Activated B cell treated with CpG ODN at 0.5 μM for 24 hours (primary cell): ENCODE measurements around the gene GCNA. TPM values are rescaled to one million over a fixed set of nuclear protein-coding genes. Genes with fewer than 3 reads are reported as not detected.

Experiments used
- ATAC-seq: fragments of 200-7000 bp; cut with Tn5 transposase; one replicate; pipeline ENCODE4 v1.10.0; 2021; ENCODE audit warnings: low read depth, mild to moderate bottlenecking, moderate library complexity
- CTCF ChIA-PET: fragments of 350-600 bp; sonication (Branson Sonifier 250); formaldehyde crosslinking; loops from one replicate; lab custom pipeline; 2021; ENCODE audit warnings: antibody characterized with exemption; lab: Charles Lee
- POLR2A ChIA-PET: fragments of 350-600 bp; sonication (Branson Sonifier 250); formaldehyde crosslinking; loops from one replicate; lab custom pipeline; 2021; ENCODE audit warnings: antibody characterized with exemption; lab: Charles Lee
- DNase-seq: peaks from one replicate; pipeline ENCODE4 v3.0.0; 2022
- H3K27ac Mint-ChIP-seq: one replicate; pipeline ENCODE4 v1.8.0; 2020; ENCODE audit warnings: mixed read lengths
- H3K27me3 Mint-ChIP-seq: one replicate; pipeline ENCODE4 v1.8.0; 2021; ENCODE audit warnings: mixed read lengths
- H3K36me3 Mint-ChIP-seq: one replicate; pipeline ENCODE4 v1.8.0; 2021; ENCODE audit warnings: low read depth, mixed read lengths
- H3K4me1 Mint-ChIP-seq: one replicate; pipeline ENCODE4 v1.8.0; 2021; ENCODE audit warnings: mixed read lengths
- H3K4me3 Mint-ChIP-seq: one replicate; pipeline ENCODE4 v1.8.0; 2020; ENCODE audit warnings: mild to moderate bottlenecking, mixed read lengths
- H3K9me3 Mint-ChIP-seq: one replicate; pipeline ENCODE4 v1.8.0; 2020; ENCODE audit warnings: mixed read lengths
- intact Hi-C: fragments of 100-400 bp; cut with micrococcal nuclease; formaldehyde crosslinking; loops from one replicate; pipeline ENCODE4 v1.15.1; 2024
- total RNA-seq: library from RNA; stranded (reverse); gene quantifications from 2 replicates; pipeline ENCODE4 v1.2.3, GENCODE V29; 2022
- TF ChIP-seq, protein P1 (sequence below): fragments of 200-600 bp; IDR thresholded peaks from one replicate; pipeline ENCODE4 v1.8.0; 2022; ENCODE audit warnings: antibody characterized with exemption, mild to moderate bottlenecking

The GCNA gene
- total RNA-seq, 1 donor from 2014 or later = 4.1 TPM

DNA sequence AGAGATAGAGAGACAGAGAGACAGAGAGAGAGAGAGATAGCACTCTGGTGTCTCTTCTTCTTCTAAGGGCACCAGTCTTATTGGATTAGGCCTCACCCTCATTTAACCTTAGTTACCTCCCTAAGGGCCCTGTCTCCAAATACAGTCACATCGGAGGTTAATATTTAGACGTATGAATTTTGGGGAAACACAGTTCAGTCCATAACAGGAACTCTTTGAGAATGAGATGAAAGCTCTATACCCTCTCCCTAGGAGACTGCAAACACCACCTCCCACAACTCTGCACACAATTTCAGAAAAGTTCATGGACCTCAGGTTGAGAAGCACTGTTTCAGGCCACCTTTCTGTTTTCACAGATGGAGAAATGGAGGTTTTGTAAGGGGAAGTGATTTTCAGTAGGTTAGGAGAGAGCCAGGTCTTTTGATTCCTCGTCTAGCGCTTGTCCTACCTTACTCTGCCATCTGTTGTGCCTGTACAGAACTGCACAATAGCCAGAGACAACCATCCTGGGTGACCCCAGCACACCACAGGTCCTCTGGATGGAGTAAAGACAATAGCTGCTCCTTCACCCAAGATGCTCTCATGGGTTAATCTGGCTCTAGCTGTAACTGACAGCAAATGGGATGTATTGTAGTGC lies 72.2 kb downstream of the GCNA start:
- Mint-ChIP-seq H3K4me3 (no peak overlapping the region), H3K4me1 (peaks cover 14% of the 10 kb centered on the region), H3K27me3 (no peaks in the 10 kb centered on the region), H3K9me3 (no peaks in the 10 kb centered on the region), H3K27ac (no peak overlapping the region), H3K36me3 (no peaks in the 10 kb centered on the region)
- intact Hi-C loops = loop anchor here (1.0 to 5.0 kb wide), 3 partner anchors 32 to 78 kb away; partner anchors contain the start of gene CXCR3
- DNase-seq (no peak), ATAC-seq (peak; percentile 81)
- POLR2A ChIA-PET = interaction anchor here (1.6 kb wide), 1 partner anchor 32 kb away, joined by 4 read pairs; the partner anchor contains the start of gene CXCR3
- CTCF ChIA-PET = interaction anchor here (0.6 to 1.6 kb wide), 2 partner anchors 28 to 42 kb away, joined by 3 read pairs; no protein-coding TSS in a partner anchor
- TF ChIP-seq, protein P1, sequence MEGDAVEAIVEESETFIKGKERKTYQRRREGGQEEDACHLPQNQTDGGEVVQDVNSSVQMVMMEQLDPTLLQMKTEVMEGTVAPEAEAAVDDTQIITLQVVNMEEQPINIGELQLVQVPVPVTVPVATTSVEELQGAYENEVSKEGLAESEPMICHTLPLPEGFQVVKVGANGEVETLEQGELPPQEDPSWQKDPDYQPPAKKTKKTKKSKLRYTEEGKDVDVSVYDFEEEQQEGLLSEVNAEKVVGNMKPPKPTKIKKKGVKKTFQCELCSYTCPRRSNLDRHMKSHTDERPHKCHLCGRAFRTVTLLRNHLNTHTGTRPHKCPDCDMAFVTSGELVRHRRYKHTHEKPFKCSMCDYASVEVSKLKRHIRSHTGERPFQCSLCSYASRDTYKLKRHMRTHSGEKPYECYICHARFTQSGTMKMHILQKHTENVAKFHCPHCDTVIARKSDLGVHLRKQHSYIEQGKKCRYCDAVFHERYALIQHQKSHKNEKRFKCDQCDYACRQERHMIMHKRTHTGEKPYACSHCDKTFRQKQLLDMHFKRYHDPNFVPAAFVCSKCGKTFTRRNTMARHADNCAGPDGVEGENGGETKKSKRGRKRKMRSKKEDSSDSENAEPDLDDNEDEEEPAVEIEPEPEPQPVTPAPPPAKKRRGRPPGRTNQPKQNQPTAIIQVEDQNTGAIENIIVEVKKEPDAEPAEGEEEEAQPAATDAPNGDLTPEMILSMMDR = no peak

DNA sequence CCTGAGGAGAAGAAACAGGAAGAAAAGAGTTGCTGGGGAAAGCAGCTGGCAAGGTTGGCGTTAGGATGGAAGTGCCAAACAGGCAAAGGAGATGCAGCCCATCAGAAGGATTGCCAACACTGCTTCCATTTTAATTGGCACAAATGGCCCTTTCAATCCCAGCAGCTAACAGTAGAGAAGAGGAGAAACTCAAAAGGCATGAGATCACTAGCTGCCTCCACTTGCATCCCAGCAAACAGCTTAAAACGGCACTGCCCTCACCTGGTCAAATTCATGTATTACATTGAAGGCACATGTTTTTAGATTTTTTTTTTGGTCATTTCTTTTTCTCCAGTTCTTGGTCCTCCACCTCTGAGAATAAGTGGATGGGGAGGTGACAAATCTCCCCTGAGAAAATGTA lies 74.2 kb downstream of the GCNA start:
- CTCF ChIA-PET = interaction anchor here (0.6 to 2.0 kb wide), 9 partner anchors 10 to 235 kb away, joined by 3 to 9 read pairs (median 4); partner anchors contain the start of gene CXCR3
- POLR2A ChIA-PET = no interaction called here
- peaks cover 14% of the 10 kb centered on the region for H3K4me1 Mint-ChIP-seq
- intact Hi-C loops = loop anchor here (5.0 kb wide), 1 partner anchor 80 kb away; no protein-coding TSS in a partner anchor
- no peaks in the 10 kb centered on the region for H3K27me3 Mint-ChIP-seq
- ATAC-seq = peak; percentile 60
- DNase-seq = no peak
- no peak overlapping the region for H3K4me3 Mint-ChIP-seq
- no peak overlapping the region for H3K27ac Mint-ChIP-seq
- no peaks in the 10 kb centered on the region for H3K36me3 Mint-ChIP-seq
- TF ChIP-seq, protein P1 = no peak
- no peaks in the 10 kb centered on the region for H3K9me3 Mint-ChIP-seq

DNA sequence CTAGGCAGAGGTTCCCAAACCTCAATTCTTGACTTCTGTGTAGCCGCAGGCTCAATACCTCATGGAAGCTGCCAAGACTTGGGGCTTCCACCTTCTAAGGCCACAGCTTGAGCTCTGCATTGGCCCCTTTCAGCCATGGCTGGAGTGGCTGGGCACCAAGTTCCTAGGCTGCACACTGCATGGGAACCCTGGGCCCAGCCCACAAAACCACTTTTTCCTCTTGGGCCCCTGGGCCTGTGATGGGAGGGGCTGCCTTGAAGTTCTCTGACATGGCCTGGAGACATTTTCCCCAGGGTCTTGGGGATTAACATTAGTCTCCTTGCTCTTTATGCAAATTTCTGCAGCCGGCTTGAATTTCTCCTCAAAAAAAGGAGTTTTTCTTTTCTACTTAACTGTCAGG lies 75.1 kb downstream of the GCNA start:
- Mint-ChIP-seq H3K27me3 (no peaks in the 10 kb centered on the region), H3K36me3 (no peaks in the 10 kb centered on the region), H3K27ac (no peak overlapping the region), H3K4me1 (peaks cover 14% of the 10 kb centered on the region), H3K4me3 (no peak overlapping the region), H3K9me3 (no peaks in the 10 kb centered on the region)
- POLR2A ChIA-PET = no interaction called here
- no peak for DNase-seq
- CTCF ChIA-PET = interaction anchor here (2.0 kb wide), 1 partner anchor 89 kb away, joined by 6 read pairs; no protein-coding TSS in a partner anchor
- no peak for ATAC-seq
- TF ChIP-seq, protein P1 = no peak
- intact Hi-C loops = loop anchor here (5.0 kb wide), 1 partner anchor 81 kb away; no protein-coding TSS in a partner anchor

DNA sequence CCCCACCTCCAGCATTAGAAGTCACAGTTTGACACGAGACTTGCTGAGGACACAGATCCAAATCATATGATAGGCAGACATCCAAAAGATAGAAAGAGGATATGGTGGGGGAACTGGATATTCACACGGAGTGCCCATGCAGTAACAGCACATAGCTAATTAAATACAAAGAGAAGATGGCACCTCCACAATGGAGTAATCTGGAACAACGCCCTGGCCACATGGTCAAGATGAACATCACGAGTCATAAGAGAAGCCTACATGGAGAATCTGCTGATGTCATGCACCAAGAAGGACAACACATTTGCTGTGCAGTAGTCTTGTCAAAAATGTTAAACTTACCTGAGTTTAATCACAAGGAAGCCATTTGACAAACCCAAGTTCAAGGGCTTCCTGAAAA lies 79.0 kb downstream of the GCNA start:
- no peak for DNase-seq
- no peak for ATAC-seq
- TF ChIP-seq, protein P1 = no peak
- Mint-ChIP-seq H3K27ac (no peak overlapping the region), H3K4me3 (no peak overlapping the region), H3K9me3 (no peaks in the 10 kb centered on the region), H3K4me1 (peaks cover 2% of the 10 kb centered on the region), H3K27me3 (no peaks in the 10 kb centered on the region), H3K36me3 (no peaks in the 10 kb centered on the region)
- CTCF ChIA-PET = no interaction called here
- intact Hi-C loops = no loop called here
- POLR2A ChIA-PET = no interaction called here

DNA sequence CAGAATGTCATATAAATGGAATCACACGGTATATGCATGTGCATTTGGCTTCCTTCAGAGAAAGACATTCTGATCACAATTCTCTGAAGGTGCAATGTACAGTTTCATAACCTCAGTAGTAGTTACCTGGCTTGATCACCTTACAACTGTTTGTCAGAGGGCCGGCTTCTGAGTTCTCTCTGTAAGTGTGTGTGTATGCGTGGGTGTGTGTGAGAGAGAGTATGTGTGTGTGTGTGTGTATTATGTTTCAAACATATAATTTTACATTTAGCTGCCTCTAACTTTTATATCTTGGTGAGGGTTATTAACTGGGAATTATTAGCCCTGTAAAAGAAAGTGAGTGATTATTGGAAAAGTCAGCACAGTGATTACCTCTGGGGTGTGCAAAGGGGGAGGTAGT lies 81.1 kb downstream of the GCNA start:
- no peak for DNase-seq
- intact Hi-C loops = no loop called here
- Mint-ChIP-seq H3K4me3 (no peak overlapping the region), H3K4me1 (peaks cover 10% of the 10 kb centered on the region), H3K27ac (no peak overlapping the region), H3K9me3 (no peaks in the 10 kb centered on the region), H3K36me3 (no peaks in the 10 kb centered on the region), H3K27me3 (no peaks in the 10 kb centered on the region)
- no peak for ATAC-seq
- POLR2A ChIA-PET = no interaction called here
- TF ChIP-seq, protein P1 = no peak
- CTCF ChIA-PET = no interaction called here
